G401.6 (cell line): ENCODE data around the gene ERBB4.

Experiments used
- FAIRE-seq: peaks from 2 replicates; lab custom pipeline; 2012; peaks lifted over from hg19 to GRCh38; lab: Jason Lieb, UNC

ERBB4 gene

GRCh38 chr2:212364112-212364985, 174.3 kb downstream of the ERBB4 start:
- FAIRE-seq = no peak

- FAIRE-seq = no peak
Observed at GRCh38 chr2:212361174-212361756, 177.3 kb downstream of the ERBB4 start.

- no peak for FAIRE-seq
Observed at GRCh38 chr2:212360068-212360460, 178.5 kb downstream of the ERBB4 start.

- no peak for FAIRE-seq
Observed at GRCh38 chr2:212359425-212360067, 179.1 kb downstream of the ERBB4 start.

GRCh38 chr2:212357606-212358005, 181.0 kb downstream of the ERBB4 start:
- FAIRE-seq = no peak

- no peak for FAIRE-seq
Observed at GRCh38 chr2:212354382-212354781, 184.2 kb downstream of the ERBB4 start.

GRCh38 chr2:212348501-212348900, 190.1 kb downstream of the ERBB4 start:
- FAIRE-seq = no peak

- no peak for FAIRE-seq
Observed at GRCh38 chr2:212346865-212347264, 191.7 kb downstream of the ERBB4 start.

GRCh38 chr2:212345966-212346365, 192.6 kb downstream of the ERBB4 start:
- FAIRE-seq = no peak

- no peak for FAIRE-seq
Observed at GRCh38 chr2:212344131-212344530, 194.5 kb downstream of the ERBB4 start.

GRCh38 chr2:212343167-212343566, 195.4 kb downstream of the ERBB4 start:
- FAIRE-seq = no peak

GRCh38 chr2:212337486-212338343, 200.9 kb downstream of the ERBB4 start:
- FAIRE-seq = no peak

GRCh38 chr2:212337036-212337435, 201.6 kb downstream of the ERBB4 start:
- no peak for FAIRE-seq

- FAIRE-seq = no peak
Observed at GRCh38 chr2:212330263-212330662, 208.3 kb downstream of the ERBB4 start.

- no peak for FAIRE-seq
Observed at GRCh38 chr2:212328712-212329496, 209.7 kb downstream of the ERBB4 start.

- no peak for FAIRE-seq
Observed at GRCh38 chr2:212328136-212328535, 210.5 kb downstream of the ERBB4 start.

- no peak for FAIRE-seq
Observed at GRCh38 chr2:212327171-212327809, 211.3 kb downstream of the ERBB4 start.

- FAIRE-seq = no peak
Observed at GRCh38 chr2:212318636-212319035, 220.0 kb downstream of the ERBB4 start.

GRCh38 chr2:212314680-212315079, 223.9 kb downstream of the ERBB4 start:
- no peak for FAIRE-seq

- no peak for FAIRE-seq
Observed at GRCh38 chr2:212311807-212312404, 226.7 kb downstream of the ERBB4 start.

GRCh38 chr2:212299943-212300342, 238.7 kb downstream of the ERBB4 start:
- FAIRE-seq = no peak
